NCI-H2196 (cell line): ENCODE results near the gene NOL11.
"Not testable (repeated sequence)": the region's sequence is repeated elsewhere in the genome, so short reads cannot be mapped to it uniquely, and the experiment has no call there.

Source experiments
- DNase-seq: peaks from one replicate; lab custom pipeline; 2025; ENCODE audit not compliant: unreplicated experiment; lab: John Stamatoyannopoulos, UW

Gene NOL11

DNA sequence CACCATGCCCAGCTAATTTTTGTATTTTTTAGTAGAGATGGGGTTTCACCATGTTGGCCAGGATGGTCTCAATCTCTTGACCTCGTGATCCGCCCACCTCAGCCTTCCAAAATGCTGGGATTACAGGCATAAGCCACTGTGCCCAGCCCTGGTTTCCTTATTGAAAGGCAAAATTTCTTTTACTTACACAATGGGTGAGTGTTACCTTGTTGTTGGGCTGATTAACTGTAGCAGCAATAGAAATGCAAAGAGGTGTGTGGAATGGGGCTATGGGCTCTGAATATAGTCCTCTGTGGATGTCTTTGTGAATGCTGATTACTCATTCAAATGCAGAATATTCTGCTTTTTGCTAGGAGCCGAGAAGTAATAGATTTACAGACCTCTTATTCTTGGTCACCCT is 34.4 kb downstream of the NOL11 start:
- DNase-seq: not testable (repeated sequence)

DNA sequence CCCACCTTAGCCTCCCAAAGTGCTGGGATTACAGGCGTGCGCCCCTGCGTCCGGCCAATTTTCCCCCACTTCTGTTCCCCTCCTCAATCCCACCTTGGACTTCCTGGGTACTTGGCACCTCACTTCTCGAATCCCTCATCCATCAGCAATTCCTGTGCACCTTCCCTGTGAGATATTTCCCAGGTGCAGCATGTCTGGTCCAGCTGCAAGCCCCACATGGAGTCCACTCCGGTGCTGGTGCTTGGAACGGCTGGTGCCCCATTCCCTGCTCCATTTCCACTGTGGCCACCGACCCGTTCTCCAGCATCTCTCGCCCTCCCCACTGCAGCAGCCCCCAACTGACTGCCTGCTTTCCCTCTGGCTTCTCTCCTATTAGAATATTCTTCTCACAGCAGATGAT is 35.3 kb downstream of the NOL11 start:
- no peak for DNase-seq

DNA sequence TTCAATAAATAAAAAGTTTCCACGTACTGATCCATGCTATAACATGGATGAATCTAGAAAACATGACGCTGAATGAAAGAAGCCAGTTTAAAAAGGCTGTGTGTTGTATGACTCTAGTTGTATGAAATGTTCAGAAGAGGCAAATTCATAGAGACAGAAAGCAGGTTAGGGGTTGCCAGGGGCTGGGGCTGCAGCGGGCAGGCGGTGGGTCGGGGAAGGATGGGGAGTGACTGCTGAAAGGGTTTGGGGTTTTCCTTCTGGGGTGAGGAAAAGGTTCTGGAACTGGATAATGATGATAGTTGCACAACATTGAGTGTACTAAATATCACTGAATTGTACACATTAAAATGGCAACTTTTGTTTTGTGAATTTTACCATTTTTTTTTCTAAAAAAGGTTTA is 36.3 kb downstream of the NOL11 start:
- DNase-seq: no peak

DNA sequence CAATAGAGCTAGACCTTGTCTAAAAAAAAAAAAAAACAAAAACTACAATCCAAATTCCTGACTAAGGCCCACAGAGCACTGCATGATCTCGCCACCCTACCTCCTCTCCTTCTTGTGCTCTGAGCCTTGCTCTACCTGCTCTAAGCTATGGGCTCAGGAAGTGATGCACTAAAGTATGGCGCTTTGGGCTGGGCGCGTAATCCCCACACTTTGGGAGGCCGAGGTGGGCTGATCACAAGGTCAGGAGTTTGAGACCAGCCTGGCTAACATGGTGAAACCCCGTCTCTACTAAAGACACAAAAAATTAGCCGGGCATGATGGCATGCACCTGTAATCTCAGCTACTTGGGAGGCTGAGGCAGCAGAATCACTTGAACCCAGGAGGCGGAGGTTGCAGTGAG is 37.0 kb downstream of the NOL11 start:
- not testable (repeated sequence) for DNase-seq

DNA sequence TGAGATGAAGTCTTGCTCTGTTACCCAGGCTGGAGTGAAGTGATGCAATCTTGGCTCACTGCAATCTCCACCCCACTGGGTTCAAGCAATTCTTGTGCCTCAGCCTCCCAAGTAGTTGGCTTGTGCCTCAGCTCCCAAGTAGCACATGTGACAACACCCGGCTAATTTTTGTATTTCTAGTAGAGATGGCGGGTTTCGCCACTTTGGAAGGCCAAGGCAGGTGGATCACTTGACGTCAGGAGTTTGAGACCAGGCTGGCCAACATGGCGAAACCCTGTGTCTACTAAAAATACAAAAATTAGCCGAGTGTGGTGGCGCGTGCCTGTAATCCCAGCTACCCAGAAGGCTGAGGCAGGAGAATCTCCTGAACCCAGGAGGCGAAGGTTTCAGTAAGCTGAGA is 39.0 kb downstream of the NOL11 start:
- not testable (repeated sequence) for DNase-seq

DNA sequence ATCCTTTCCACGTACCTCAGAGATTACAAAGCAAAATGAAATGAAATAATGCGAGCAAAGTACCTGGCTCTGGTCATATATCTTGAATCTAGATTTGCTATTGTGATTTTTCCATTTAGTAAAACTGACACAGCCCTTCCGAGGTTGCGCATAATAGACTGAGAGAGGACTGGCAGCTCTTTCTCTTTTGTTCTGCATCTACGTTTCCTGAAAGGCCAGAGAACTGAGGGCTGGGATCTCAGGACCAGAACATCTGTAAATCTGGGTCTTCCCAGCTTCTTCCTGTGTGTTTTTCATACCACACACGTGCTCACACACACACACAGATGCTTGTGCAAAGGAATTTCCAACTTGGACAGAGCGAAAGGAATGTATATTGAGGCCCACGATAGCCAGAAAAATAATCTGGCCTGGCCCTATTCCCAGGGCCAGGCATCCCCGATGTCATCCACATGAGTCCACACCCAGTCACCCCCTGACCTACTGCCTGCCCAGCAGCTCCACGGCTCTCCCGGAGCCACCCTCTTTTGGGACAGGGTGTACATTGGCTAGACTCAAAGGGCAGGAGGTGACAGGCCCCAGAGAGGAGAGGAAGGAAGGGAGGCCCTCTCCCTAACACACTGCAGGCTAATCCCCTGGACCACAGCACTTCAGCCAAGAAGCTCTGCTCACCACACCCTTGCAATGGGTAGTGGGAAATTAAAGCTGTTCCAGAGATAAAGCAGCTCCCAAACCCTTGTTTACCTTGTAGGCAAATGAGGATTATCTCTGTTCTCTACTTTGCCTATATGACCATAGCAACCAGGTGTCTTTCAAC is 41.8 kb downstream of the NOL11 start:
- no peak for DNase-seq

DNA sequence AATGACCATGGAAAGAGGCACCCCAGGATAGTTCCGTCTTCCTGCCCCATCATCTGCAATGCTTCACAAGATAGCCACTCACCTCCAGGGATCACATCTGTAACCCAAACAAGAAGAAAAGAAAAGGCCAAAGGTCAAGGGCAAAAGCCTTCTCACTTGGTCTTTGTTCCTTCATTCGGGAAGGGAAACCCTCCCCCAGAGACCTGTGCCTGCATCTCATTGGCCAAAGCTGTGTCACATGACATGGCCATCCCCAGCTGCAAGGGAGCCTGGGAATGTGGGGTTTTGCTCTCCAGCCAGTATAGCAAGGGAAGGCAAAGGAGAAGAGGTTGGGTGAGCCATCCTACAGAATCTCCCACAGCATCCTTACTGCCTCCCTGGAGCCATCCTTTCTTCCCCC is 47.9 kb downstream of the NOL11 start:
- no peak for DNase-seq

DNA sequence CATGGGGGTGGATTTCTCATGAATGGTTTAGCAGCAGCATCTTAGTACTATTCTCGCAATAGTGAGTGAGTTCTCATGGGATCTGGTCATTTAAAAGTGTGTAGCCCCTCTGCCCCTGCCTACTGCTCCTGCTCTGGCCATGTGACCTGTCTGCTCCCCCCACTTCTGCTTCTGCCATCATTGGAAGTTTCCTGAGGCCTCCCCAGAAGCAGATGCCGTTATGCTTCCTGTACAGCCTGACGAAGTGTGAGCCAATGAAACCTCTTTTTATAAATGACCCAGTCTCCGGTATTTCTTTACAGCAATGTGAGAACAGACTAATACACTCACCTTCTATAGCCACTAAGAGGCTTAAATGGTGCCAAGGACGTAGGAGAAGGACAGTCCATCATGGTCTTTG is 51.5 kb downstream of the NOL11 start:
- no peak for DNase-seq

DNA sequence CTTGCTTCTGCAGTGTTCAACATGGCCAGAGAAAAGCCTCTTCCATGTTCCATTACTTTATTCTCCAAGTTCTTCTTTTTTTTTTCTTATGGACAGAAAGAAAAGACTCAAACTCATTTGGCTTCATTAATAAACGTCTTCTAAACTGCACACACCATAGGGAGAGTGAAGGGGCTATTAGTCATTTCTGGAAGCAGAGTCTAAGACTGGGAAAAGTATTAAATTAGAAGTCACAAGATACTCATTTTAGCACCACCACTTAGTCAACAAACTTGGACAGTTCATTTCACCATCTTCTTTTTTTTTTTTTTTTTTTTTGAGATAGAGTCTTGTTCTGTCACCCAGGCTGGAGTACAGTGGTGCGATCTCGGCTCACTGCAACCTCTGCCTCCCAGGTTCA is 52.8 kb downstream of the NOL11 start:
- DNase-seq: no peak

DNA sequence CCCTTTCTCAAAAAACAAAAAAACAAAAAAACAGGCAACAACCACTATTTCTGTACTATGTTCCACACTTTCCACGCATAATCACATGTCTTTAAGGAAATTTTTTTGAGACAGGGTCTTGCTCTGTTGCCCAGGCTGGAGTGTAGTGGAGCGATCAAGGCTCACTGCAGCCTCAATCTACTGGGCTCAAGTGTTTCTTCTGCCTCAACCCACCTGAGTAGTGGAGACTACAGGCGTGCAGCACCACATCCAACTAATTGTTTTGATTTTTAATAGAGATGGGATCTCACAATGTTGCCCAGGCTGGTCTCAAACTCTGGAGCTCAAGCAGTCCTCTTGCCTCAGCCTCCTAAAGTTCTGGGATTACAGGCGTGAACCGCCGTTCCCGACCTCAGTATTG is 54.9 kb downstream of the NOL11 start:
- no peak for DNase-seq

DNA sequence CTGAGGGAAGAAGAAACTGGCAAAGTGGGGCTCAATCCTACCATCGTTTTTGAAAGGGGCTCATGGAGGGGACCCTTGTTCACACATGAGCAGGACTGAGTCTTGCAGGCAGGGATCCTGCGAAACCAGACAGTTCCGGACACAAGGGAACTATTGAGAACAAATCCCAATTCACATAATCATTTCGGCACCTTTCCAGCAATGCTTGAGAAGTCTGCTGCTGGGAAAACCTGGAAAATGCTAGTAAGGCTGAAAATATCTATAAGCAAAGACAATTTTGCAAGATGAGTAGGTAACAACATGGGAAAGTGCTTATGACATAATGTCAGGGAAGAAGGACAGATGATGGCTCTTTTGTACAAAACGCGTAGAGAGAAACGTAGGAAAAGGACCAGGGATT is 55.5 kb downstream of the NOL11 start:
- DNase-seq: no peak

DNA sequence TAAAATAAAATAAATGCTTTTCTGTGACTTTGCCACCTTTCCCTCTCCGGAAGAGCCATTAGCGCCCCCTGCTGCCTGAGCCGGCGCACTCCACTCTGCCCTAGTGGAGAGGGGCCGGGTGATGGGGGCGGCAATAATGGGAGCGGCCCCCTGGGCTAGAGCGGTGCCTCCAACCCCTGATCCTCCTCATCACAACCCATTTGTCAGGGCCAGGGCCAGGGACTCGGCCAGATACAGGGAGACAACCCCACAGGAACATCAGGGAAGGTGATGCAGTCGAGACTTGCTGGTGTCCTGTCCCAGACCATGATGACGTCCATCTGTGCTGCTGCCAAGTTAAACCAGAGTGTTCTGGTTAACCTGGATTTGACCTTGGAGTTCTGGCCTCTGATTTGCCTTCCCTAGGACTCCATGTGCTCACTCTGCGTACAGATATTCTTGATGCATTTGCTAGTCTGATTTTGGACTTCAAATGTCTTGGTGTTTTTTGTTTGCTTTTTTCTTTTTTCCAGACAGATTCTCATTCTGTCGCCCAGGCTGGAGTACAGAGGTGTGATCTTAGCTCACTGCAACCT is 61.4 kb downstream of the NOL11 start:
- DNase-seq: peak; percentile 55

DNA sequence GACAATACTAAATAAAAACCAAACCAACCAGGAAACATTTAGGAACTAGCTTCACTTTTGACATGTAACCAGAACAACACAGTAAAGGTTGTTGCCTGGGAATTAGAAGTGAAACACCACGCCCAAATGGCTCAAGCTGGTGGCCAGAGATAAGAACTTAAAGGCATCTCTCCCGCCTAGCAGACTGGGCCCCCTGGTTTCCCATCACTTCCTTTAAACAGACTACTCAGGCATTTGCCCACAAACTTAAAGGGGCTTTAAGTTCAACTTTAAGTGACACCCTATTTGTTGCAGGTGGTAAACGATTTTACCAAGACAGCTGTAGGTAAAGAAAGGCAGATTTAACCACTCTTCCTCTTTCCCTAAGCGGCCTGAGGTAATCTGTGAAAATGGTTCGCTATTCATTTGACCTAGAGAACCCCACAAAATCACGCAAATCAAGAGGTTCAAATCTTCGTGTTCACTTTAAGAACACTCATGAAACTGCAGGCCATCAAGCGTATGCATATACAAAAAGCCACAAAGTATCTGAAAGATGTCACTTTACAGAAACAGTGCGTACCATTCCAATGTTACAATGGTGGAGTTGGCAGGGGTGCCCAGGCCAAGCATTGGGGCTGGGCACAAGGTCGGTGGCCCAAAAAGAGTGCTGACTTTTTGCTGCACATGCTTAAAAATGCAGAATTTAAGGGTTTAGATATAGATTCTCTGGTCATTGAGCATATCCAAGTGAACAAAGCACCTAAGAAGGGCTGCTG is 66.8 kb downstream of the NOL11 start:
- DNase-seq: no peak

DNA sequence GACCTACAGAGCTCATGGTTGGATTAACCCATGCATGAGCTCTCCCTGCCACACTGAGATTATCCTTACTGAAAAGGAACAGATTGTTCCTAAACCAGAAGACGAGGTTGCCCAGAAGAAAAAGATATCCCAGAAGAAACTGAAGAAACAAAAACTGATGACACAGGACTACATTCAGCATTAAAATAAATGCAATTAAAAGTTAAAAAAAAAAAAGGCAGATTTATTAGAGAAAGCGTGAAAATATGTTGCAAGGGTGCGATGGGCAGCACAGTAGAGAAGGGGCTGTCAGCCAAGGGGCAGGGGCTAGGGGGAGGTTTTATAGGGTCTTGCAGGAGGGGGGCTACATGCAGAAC is 67.4 kb downstream of the NOL11 start:
- no peak for DNase-seq

DNA sequence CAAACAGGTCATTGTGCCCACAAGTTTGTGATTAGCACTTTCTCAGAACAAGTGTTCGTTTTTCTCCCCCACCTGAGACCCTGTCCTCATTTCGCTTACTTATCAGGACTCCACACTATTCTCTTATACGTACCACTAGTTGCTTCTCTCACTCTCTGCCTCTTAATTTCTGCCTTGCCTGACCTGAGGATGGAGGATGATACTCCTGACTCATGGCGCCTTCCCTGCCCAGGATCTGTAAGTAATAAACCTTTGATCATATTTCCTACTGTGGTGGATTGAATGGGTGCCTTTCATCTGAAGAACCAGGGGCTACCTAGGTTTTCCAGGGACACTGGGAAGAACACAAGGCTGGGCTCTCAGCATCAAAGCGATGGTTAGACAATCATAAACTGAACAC is 67.8 kb downstream of the NOL11 start:
- DNase-seq: no peak
